ENCODE measurements around the gene TUBE1. TPM values are rescaled to one million over a fixed set of nuclear protein-coding genes. Genes with fewer than 3 reads are reported as not detected.

TUBE1 gene
- total RNA-seq, 1 experiment from 2014 or later: 42.5 TPM

GRCh38 chr6:112049026-112049799 lies 38.1 kb downstream of the TUBE1 start:
- intact Hi-C loops (cut with micrococcal nuclease): no loop called here
- Histone ChIP-seq H3K9ac (ENCODE audit: low read length) (no peak overlapping the region), H3K9me2 (ENCODE audit: insufficient read depth) (no peaks in the 10 kb centered on the region), H2AFZ (ENCODE audit: low read depth, low read length, poor library complexity, severe bottlenecking) (no peak overlapping the region), H3K4me2 (ENCODE audit: low read length) (no peak overlapping the region), H4K20me1 (ENCODE audit: insufficient read depth) (no peaks in the 10 kb centered on the region), H3K27ac (ENCODE audit: low read depth, low read length) (no peak overlapping the region), H3K36me3 (ENCODE audit: control insufficient read depth in 1 of 2, insufficient read depth in 2 of 2, low read length in 2 of 2) (no peaks in the 10 kb centered on the region), H3K27me3 (ENCODE audit: insufficient read depth, low read length) (no peaks in the 10 kb centered on the region), H3K4me1 (ENCODE audit: control insufficient read depth in 1 of 2, insufficient read depth in 2 of 2, low read length in 2 of 2) (no peaks in the 10 kb centered on the region), H3K9me3 (ENCODE audit: control insufficient read depth in 1 of 2, insufficient read depth in 1 of 2, low read depth in 1 of 2, low read length in 2 of 2) (no peaks in the 10 kb centered on the region), H3K4me3 (replicated peaks in 1 of 2; ENCODE audit: low read depth in 1 of 2, low read length in 2 of 2) (no peak overlapping the region), H3K79me2 (ENCODE audit: insufficient read depth, low read length) (no peaks in the 10 kb centered on the region)
- ChIA-PET RAD21 (ENCODE audit: low non-redundant PET in 1 of 2, low total read pairs in 2 of 2, uncharacterized antibody in 2 of 2, unreplicated experiment in 2 of 2) (no interaction called here), POLR2A (no interaction called here), CTCF (interaction anchor here (1.1 kb wide), 1 partner anchor 13 kb away, joined by 3 read pairs; no protein-coding TSS in a partner anchor)
- BruUV-seq (replicated peaks): no TSS peak
- no peak for TF ChIP-seq RAD21 (IDR thresholded peaks at IDR 0.05; ENCODE audit: low read depth)
- TF ChIP-seq EZH2 (IDR thresholded peaks at IDR 0.05): no peak
- no peak for TF ChIP-seq YY1 (IDR thresholded peaks at IDR 0.05; ENCODE audit: extremely low read depth, insufficient replicate concordance, low read depth, low read length)
- no peak for TF ChIP-seq ZFX (IDR thresholded peaks at IDR 0.05)
- no peak for TF ChIP-seq ATF3 (IDR thresholded peaks at IDR 0.05)
- no peak for TF ChIP-seq ELF1 (IDR thresholded peaks at IDR 0.05; ENCODE audit: borderline replicate concordance, low read depth)
- no peak for TF ChIP-seq ZBTB33 (IDR thresholded peaks at IDR 0.05; ENCODE audit: extremely low read depth, insufficient replicate concordance, low read length)
- no peak for TF ChIP-seq CEBPB (IDR thresholded peaks at IDR 0.05; ENCODE audit: low read depth)
- TF ChIP-seq MAX (IDR thresholded peaks at IDR 0.05): no peak
- TF ChIP-seq SRF (IDR thresholded peaks at IDR 0.05; ENCODE audit: low read depth): no peak
- no peak for TF ChIP-seq SIN3A (IDR thresholded peaks at IDR 0.05; ENCODE audit: low read depth)
- TF ChIP-seq FOSL1 (IDR thresholded peaks at IDR 0.05; ENCODE audit: low read depth): no peak
- TF ChIP-seq REST (IDR thresholded peaks at IDR 0.05; ENCODE audit: low read depth): no peak
- TF ChIP-seq EGR1 (IDR thresholded peaks at IDR 0.05; ENCODE audit: low read depth): no peak
- no peak for TF ChIP-seq CTCF (IDR thresholded peaks at IDR 0.05 in 2 of 3, conservative IDR thresholded peaks at IDR 0.05 in 1 of 3; ENCODE audit: borderline replicate concordance in 1 of 3, insufficient read depth in 1 of 3, low read depth in 2 of 3, low read length in 2 of 3)
- TF ChIP-seq POLR2AphosphoS5 (IDR thresholded peaks at IDR 0.05; ENCODE audit: low read depth, low read length): no peak
- no peak for TF ChIP-seq TCF7L2 (IDR thresholded peaks at IDR 0.05; ENCODE audit: borderline replicate concordance, extremely low read depth, insufficient read depth, insufficient read length)
- ATAC-seq (no peak), DNase-seq (ENCODE audit: low read depth, low spot score) (no peak)

Measured in HCT116 (cell line).